HG02970 (cell line): Measurements from ENCODE around the gene MMAA.
A peak's percentile ranks its signal among the peaks of the same experiment; 100 is the strongest.
"Not testable (repeated sequence)": the region's sequence is repeated elsewhere in the genome, so short reads cannot be mapped to it uniquely, and the experiment has no call there.

Source experiments
- ATAC-seq: cut with Tn5 transposase; IDR thresholded peaks from one replicate; pipeline ENCODE4 v1.9.1; 2021; ENCODE audit warnings: mild to moderate bottlenecking, moderate library complexity, moderate number of reproducible peaks; ENCODE audit not compliant: unreplicated experiment, low FRiP score

The MMAA gene

DNA sequence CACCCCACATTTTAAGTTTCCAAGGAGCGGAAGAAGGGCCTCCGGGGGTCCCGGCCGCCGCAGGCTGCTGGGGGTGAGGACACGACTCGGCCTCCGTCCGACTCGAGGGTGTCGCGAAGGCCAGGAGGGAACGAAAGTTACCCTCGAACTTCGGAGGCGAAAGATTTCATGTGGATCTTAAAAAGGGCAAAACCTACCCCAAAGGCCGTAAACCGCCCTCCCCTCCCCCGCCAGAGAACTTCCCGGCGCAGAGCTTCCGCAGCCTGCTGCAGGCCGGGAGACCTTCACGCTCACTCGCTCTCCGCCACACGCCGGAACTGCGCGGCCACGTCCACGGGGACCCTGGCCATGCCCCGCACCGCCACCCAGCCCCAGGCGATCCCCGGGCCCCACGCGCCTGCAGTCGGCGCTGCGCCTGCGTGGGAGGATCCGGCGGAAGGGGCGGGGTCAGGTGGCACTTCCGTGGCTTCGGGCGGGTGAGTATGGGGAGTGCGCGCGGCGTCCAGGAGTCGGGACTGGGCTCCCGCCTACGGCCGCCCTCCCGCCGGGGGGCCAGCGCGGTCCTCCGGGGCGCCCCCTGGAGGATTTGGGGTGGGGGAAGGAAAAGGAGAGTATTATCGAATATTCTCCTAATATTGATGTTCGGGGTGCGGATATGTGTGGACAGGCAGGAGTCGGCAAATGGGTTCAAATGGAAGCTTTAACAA, at the start of gene MMAA:
MMAA (plus strand) TSS at position 454 of the 707 bp plus-strand sequence. CDS start 19,755 bp downstream, outside the sequence.
- ATAC-seq, result peak; percentile 90

- ATAC-seq, result not testable (repeated sequence)
These were observed 44.6 kb upstream of the MMAA start for GRCh38 chr4:145574546-145574945.

GRCh38 chr4:145580906-145581305, 38.3 kb upstream of the MMAA start:
- no peak for ATAC-seq

DNA sequence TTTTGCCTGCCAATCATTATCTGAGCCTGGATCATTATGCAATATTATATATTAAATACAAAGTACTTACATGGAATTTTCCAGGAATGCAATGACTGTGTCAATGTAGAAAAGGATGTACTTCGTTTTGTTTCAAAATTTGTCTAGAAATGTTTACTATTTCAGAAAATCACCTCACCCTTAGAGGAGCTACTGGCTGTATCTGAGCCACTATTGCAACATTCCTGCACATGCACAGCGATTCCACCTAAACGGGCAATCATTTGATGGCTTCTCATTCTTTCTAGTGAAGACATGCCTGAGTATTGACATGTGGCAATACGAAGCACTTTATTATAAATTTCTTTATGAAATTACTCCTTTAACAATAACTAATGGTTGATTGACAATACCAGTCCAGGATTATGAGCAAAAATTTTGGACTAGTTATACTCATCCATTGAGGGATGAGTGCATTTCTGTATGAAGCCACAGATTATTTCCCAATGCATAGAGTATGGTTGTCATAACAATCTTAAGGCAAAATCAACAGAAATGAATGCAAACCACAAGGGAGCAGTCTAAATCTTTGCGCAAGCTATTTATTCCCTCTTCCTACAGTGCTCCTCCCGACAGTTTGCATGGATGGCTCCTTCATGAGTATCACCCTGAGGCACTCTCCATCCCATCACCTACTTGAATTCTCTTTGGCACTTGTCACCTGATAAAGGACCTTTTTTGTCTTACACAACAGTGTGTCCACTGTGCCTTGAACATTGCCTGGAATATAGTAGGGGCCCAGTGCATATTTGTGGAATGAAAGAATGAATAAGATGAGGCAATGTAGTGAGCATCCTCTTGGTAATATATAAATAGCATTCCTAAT, 35.8 kb upstream of the MMAA start:
- no peak for ATAC-seq

- no peak for ATAC-seq
These were observed 32.0 kb upstream of the MMAA start for GRCh38 chr4:145587088-145587754.

- not testable (repeated sequence) for ATAC-seq
These were observed 29.8 kb upstream of the MMAA start for GRCh38 chr4:145589381-145589780.

DNA sequence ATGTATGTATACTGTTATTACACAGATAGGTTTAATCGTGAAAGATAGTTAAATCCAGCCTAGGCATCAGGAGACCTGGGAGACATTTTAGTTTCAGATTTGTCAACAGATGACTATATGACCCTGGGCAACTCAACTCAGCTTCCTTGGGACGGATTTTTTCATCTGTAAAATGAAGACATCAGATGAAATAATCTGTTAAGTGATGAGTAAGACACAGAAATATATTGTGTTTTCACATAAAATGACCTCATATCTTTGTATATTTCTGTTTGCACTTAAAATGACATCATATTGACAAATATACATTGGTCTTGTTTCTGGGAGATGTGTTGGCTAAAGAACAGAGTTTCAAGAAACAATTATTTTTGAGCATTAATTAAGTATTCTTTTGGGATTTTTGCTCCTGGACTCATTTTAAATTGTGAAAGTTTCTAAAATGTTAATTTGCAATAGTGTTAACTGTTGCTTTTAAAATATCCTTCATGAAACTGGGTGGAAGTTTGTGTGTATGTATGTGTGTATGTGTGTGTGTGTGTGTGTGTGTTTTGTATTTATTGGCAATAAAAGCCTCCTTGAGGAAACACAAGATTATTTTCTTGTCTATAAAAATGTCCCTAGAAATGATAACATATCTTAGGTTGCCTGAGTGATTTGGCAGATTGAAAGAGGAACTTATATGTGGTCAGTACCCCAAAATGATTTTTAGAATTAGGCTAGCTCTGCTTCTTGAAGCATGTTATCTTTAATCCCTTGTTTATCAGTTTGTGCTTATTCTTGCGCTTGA, 29.1 kb upstream of the MMAA start:
- no peak for ATAC-seq

DNA sequence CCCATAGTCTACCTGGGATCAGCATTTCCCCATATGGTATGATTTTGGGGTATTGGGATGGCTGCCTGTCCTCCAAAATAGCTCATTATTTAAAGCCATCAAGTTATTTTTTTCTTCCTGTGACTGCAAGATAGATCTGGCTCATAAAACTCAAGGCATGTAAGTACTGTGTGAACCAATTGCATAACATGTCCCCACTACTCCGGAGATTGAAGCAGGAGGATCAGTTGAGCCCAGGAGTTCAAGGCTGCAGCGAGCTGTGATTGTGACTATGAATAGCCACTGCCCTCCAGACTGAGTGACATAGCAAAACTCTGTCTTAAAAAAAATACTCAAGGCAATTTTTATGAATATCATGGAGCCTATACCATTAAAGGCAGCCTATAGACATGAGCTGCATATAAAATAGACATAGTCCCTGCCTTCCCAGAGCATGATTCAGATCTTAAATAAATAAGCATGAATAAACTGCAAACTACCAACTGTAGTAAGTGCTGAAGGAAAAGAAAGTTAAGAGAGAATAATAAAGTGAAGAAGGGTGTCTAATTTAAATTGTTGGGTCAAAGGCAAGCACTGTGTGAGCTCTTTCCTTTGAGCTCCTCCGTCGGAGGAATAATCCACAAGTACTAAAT, 16.9 kb upstream of the MMAA start:
- ATAC-seq, result no peak

DNA sequence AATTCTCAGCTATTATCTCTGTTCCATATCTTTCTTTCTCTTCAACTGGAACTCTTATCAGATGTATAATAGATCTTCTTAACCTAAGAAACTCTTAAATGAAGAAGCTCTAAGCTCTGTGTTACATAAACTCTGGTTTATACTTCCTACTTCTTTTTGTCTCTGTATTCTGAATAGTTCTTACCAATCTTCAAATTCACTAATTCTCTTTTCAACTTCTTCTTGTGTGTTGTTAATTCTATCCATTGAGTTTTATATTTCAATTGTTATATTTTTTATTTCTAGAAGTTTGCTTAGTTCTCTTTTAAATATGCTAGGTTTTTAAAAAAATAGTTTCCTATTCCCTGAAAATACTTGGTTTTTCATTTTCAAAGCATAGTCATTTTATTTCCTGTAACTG, 13.2 kb upstream of the MMAA start:
- no peak for ATAC-seq

GRCh38 chr4:145609481-145610427, 9.4 kb upstream of the MMAA start:
- ATAC-seq, result no peak

- peak; percentile 40 for ATAC-seq
These were observed 5.5 kb upstream of the MMAA start for GRCh38 chr4:145613566-145614232.

DNA sequence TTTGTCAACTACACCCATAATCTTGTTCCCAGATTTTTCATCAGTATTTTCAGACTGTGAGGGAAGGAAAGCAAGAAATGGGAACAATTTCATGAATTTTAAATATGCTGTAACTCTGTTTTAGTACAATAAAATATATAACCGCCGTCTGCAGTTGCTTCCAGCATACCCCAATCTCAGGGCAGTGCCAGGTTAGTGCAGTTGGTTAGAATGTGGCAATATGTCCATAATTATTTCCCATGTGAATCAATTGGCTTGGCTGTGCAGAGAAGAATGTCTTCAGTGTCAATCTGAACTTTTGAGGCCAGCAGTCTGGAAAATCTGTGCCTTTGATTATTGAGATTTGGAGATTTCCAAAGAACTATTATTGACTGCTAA, 5.0 kb upstream of the MMAA start:
- ATAC-seq, result no peak

GRCh38 chr4:145618210-145618931, 814 bp upstream of the MMAA start:
- ATAC-seq, result no peak

- peak; percentile 46 for ATAC-seq
These were observed 433 bp downstream of the MMAA start for GRCh38 chr4:145619639-145619996.

- not testable (repeated sequence) for ATAC-seq
These were observed 2.9 kb downstream of the MMAA start for GRCh38 chr4:145622067-145622466.

DNA sequence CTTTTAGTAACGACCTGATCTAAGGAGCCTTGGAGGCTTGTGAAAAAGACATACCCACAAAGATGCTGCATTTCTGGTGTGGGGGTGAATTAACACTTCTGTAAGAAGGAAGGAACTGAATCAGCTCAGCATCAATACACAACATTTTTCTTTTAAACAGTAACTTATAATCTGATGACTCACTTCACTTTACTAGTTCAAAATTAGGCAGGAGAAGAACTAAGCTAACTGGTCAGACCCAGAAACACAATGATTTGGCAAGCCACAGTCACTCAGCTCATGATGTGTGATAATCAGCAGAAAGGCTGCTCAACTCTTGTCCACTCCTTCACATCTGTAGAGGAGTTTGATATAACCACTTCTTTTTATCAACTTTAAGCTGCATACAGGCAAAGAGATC, 4.6 kb downstream of the MMAA start:
- peak; percentile 29 for ATAC-seq

- no peak for ATAC-seq
These were observed 6.8 kb downstream of the MMAA start for GRCh38 chr4:145625677-145626622.
